ENCODE data around the gene LMO1. TPM values are rescaled to one million over a fixed set of nuclear protein-coding genes. Genes with fewer than 3 reads are reported as not detected.

The LMO1 gene
- total and polyA plus RNA-seq, 9 of the 15 experiments (the other 6 are each of a cell fraction or from before 2014, with no cell fraction given) = not detected

GRCh38 chr11:8206251-8207079 lies 57.2 kb downstream of the LMO1 start (continued):
- TF ChIP-seq, protein P1, sequence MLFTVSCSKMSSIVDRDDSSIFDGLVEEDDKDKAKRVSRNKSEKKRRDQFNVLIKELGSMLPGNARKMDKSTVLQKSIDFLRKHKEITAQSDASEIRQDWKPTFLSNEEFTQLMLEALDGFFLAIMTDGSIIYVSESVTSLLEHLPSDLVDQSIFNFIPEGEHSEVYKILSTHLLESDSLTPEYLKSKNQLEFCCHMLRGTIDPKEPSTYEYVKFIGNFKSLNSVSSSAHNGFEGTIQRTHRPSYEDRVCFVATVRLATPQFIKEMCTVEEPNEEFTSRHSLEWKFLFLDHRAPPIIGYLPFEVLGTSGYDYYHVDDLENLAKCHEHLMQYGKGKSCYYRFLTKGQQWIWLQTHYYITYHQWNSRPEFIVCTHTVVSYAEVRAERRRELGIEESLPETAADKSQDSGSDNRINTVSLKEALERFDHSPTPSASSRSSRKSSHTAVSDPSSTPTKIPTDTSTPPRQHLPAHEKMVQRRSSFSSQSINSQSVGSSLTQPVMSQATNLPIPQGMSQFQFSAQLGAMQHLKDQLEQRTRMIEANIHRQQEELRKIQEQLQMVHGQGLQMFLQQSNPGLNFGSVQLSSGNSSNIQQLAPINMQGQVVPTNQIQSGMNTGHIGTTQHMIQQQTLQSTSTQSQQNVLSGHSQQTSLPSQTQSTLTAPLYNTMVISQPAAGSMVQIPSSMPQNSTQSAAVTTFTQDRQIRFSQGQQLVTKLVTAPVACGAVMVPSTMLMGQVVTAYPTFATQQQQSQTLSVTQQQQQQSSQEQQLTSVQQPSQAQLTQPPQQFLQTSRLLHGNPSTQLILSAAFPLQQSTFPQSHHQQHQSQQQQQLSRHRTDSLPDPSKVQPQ (CRISPR knock-in tag; IDR thresholded peaks at IDR 0.05; ENCODE audit: borderline replicate concordance) = no peak
- TF ChIP-seq ZKSCAN3 (CRISPR knock-in tag; IDR thresholded peaks at IDR 0.05) (no peak), NCOA2 (IDR thresholded peaks at IDR 0.05; ENCODE audit: partially characterized antibody in 2 of 2) (no peak), XRCC5 (IDR thresholded peaks at IDR 0.05; ENCODE audit: low read depth, low read length) (no peak), TGIF2 (CRISPR knock-in tag; IDR thresholded peaks at IDR 0.05) (no peak), NEUROD1 (IDR thresholded peaks at IDR 0.05; ENCODE audit: borderline replicate concordance, low read depth, low read length, partially characterized antibody) (peak; percentile 67), CBX3 (IDR thresholded peaks at IDR 0.05; ENCODE audit: borderline replicate concordance in 1 of 2, low read length in 2 of 2) (peak in 1 of 2 experiments; percentile 37; a peak in 1 of 3 replicates), TCFL5 (CRISPR knock-in tag; conservative IDR thresholded peaks at IDR 0.05) (0 out of 2 replicates have a peak, but pooled peaks have one; percentile 64), JUN (IDR thresholded peaks at IDR 0.05; ENCODE audit: borderline replicate concordance, low read depth, low read length) (0 out of 2 replicates have a peak, but pooled peaks have one; percentile 22), JUN (CRISPR knock-in tag; IDR thresholded peaks at IDR 0.05; ENCODE audit: borderline replicate concordance) (0 out of 2 replicates have a peak, but pooled peaks have one; percentile 31), ZNF785 (CRISPR knock-in tag; IDR thresholded peaks at IDR 0.05) (no peak), ZKSCAN1 (IDR thresholded peaks at IDR 0.05; ENCODE audit: low read depth, low read length) (peak; percentile 72; the same call in 1 of the 2 replicates), REST (IDR thresholded peaks at IDR 0.05; ENCODE audit: borderline replicate concordance) (peak; percentile 83), REST (CRISPR knock-in tag; IDR thresholded peaks at IDR 0.05; ENCODE audit: low read depth) (no peak)
